ENCODE data around the gene RHOG.

Gene RHOG

DNA sequence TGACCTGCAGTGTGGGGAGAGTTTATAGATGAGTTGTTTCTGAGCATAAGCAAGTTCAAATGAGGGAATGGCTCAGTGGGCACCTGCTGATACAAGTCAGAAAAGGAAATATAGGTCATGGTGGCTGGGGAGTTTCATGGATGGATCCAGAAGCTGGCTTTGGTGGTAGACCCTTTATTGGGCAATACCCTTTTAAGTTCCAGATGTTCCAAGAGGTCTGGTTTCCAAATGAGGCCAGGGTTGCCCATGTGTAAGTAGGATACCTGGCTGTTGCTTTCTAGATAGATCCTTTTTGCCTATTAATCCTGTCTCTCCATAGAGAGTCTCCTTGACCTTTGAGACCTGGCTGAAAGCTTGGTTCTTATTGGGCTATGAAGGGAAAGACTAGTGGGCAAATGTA lies 16.9 kb upstream of the RHOG start:
- no peak for DNase-seq

GRCh38 chr11:3856856-3857553 lies 16.2 kb upstream of the RHOG start:
- no peak for DNase-seq

GRCh38 chr11:3855808-3856491 lies 15.2 kb upstream of the RHOG start:
- peak; percentile 79 for DNase-seq

GRCh38 chr11:3854977-3855807 lies 14.4 kb upstream of the RHOG start, which contains the start of gene STIM1:
Gene STIM1, plus strand, starts transcription at chr11:3855664. Its CDS starts 607 bp downstream, at chr11:3856271.
- DNase-seq: peak; percentile 100

DNA sequence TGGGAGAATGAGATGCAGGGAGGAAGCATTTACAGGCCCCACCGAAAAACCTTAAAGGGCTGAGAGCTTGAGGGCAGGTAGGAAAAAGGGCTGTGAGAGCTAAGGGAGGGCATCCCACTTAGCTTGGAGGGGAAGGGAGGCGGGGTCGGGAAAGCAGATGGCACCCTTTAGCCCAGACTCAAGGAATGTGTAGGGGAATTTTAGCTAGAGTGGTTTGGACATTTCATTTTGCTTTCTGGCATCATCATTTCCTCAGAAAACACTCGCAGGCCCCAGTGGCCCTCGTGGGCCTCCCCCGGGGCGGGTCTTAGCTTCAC lies 13.9 kb upstream of the RHOG start:
- no peak for DNase-seq

GRCh38 chr11:3853899-3854659 lies 13.3 kb upstream of the RHOG start:
- peak; percentile 88 for DNase-seq

DNA sequence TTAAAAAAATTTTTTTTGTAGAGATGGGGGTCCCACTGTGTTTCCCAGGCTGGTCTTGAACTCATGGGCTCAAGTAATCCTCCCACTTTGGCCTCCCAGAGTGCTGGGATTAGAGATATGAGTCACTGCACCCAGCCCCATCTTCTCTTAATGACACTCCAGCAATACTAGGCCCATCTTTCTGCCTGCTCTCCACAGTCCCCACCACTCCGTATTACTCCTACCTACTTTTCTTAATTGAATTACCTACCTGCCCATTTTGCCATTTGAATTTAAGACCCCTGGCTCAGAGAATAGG lies 12.7 kb upstream of the RHOG start:
- DNase-seq: no peak

- no peak for DNase-seq
Measured at GRCh38 chr11:3849297-3849874, 8.6 kb upstream of the RHOG start.

GRCh38 chr11:3845670-3846069 lies 4.9 kb upstream of the RHOG start:
- DNase-seq: no peak

DNA sequence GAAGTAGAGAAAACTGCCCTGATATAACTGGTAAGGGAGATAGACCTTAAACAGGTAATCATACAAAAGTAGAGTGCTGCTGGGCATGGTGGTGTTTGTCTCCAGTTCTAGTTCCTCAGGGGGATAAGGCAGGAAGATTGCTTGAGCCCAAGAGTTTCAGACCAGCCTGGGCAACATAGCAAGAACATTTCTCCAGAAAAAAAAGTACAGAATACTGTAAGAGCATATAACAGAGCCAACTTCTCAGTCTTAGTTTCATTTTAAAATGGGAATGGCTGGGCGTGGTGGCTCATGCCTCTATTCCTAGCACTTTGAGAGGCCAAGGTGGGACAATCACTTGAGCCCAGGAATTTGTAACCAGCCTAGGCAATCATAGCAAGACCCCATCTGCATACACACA lies 4.5 kb upstream of the RHOG start:
- no peak for DNase-seq

DNA sequence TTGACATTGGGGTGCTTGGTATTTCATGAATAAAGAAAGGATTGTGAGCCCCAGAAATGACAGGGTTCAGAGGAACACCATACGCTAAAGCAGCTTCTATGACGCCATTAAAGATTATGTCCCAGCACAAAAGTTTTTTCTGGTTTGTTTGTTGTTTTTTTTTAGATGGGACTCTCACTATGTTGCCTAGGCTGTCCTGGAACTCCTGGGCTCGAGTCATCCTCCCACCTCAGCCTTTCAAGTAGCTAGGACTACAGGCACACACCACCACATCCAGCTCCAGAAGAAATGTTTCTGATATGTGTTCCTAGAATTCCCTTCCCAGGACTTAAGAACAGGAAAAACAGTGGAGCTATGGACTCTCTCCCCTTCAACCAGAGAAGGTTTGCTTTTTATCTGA lies 2.6 kb upstream of the RHOG start:
- DNase-seq: no peak

DNA sequence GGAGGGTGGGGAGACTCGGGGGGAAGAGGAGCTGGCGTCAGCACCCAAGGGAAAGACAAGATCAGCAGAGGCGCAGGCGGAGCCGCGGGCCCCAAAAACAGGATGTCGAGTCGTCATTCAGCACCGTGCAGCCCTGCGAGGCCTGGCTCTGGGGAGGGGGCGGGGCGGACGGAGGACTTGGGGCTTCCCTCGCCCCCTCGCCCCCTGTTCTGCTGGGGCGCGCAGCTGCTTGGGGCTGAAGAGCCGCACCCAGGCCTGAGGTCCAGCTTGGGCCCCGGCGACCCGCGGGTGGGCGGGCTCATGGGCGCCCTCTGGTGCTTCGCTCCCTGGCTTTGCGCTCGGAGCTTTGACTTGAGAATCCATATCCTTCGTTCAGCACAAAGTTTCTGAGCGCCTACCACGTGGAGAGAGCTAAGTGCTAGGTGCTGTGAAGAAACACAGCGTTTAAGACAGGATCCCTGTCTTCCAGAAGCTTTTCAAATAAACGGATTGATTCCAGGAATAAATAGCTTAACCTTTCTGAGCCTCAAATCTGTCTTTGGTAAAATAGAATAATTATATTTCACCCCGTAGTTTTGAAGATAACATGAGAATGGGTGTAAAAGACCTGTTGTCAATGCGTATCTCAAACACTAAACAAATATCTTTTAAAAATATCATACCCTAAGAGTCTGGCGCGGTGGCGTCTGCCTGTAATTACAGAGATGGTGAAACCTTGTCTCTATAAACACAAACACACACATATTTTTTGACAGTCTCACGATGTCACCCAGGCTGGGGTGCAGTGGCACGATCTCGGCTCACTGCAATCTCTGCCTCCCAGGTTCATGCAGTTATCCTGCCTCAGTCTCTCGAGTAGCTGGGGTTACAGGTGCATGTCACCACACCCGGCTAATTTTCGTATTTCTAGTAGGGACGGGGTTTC lies 929 bp upstream of the RHOG start:
- peak; percentile 96 for DNase-seq

GRCh38 chr11:3840004-3840869 lies 522 bp downstream of the RHOG start:
- DNase-seq: peak; percentile 75

DNA sequence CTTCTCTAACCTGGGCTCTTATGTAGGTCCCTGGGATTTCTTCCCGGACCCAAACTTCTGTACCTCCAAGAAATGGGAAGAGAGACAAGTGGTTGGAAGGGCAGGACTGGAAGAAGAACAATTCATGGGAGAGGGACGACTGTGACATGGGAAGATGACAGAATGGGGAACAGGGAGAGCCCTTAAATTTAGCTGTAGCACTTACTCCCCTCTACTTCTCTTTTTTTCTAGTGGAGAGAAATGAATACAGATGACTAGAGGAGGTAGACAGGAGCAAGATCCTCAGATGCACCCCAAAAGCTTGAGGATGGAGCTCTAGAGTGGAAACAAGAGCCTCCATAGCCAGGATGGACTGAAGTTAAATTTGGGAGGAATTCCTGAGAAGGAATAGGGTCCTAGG lies 2.3 kb downstream of the RHOG start:
- DNase-seq: no peak

GRCh38 chr11:3837793-3838192 lies 3.0 kb downstream of the RHOG start:
- DNase-seq: no peak

DNA sequence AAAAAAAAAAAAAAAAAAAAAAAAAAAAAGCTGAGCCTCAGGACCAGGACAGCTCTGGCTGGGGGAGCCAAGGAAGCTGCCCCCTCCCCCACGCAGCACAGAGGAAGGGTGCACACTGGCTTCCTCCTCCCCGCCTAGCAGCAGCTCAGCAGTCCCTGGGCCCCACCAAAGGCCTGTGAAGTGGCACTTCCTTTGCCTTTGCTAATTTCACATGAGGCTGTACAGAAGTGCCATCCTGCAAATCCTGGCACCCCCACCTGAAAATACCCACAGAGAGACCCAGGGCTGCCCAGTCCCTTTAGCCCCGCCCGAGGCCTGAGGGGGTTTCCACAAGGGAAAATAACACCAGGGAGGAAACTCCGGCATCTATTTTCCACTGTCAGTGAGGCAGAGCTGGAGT lies 3.9 kb downstream of the RHOG start:
- peak; percentile 76 for DNase-seq

GRCh38 chr11:3835751-3836150 lies 5.0 kb downstream of the RHOG start:
- no peak for DNase-seq

DNA sequence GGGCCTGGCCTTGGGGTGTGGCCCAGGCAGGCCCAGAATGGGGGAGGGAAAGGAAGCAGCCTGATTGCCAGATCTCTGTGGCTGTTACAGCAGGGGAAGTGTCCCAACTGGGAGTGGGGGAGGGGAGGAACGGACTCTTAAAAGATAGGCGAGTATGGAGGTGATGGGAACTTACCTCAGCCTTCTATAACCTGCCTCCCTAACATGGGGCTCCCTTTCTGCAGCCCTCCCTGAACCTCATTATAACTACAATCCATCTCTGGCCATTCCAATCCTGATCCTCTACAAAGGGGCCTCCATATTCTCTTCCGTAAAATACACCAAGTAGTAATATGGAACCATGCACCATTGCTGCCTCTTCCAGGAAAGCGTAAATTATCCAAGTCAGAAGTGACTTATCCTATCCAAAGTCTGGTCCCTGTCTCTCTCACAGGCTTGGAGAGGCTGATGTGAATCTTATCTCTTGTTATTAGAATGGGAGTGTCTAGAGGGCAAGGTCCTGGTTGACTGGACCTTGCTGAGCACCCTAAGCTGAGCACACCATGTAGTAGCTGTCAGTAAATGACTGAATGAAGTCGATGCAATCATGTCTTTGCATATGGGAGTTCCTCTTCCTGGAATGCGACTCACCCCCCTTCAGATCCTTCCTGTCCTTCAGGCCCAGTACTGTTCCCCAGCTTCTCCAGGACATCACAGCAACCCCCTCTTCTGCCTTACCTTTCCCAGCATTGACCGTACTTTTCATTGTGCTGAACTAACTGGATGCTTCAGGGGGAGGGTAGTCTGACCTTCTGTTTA lies 5.9 kb downstream of the RHOG start:
- no peak for DNase-seq

- DNase-seq: no peak
Measured at GRCh38 chr11:3834349-3834663, 6.5 kb downstream of the RHOG start.

DNA sequence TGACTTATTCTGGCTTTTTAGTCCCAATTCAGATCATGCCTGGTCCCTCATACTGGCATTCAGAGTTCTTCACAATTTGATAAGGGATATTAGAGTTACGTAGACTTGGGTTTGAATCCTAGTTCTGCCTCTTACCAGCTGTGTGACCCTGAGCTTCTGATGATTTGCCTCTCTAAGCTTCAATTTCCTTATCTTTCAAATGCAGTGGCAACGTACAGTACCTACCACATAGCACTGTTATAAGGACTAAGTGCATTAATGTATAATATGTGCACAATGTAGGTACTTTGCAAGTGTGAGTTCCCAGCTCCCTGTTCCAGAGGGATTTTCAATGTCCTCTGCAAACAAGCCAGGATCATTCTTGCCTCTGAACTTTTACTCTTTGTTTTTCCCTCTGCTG lies 7.3 kb downstream of the RHOG start:
- DNase-seq: no peak
